Right lobe of liver (tissue), 4 donors: ENCODE results near the gene LDLRAD3.

Source experiments
- CTCF ChIP-seq, 4 donors: fragments of 200-600 bp in 3 of 4; fragments of 450-650 bp in 1 of 4; IDR thresholded peaks; one replicate each; pipeline versions ENCODE4 v1.5.1 to v1.8.0; 2016 to 2022; ENCODE audit warnings: antibody characterized with exemption in 4 of 4, mild to moderate bottlenecking in 2 of 4
- POLR2A ChIP-seq: fragments of 450-650 bp; IDR thresholded peaks from one replicate; pipeline ENCODE4 v1.6.1; 2017; ENCODE audit warnings: antibody characterized with exemption, mild to moderate bottlenecking
- donor health status: DM: no; HTN: no; CAD: no.
- donor health status: DM: no; HTN: no; CAD: no.
- donor health status: DM: no; HTN: yes; CAD: no.

DNA sequence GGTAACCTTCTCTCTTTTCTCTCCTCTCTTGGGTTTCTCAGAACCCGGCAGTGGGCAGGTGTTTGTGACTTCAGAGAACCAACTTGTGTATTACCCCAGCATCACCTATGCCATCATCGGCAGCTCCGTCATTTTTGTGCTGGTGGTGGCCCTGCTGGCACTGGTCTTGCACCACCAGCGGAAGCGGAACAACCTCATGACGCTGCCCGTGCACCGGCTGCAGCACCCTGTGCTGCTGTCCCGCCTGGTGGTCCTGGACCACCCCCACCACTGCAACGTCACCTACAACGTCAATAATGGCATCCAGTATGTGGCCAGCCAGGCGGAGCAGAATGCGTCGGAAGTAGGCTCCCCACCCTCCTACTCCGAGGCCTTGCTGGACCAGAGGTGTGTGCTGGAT is 283.2 kb downstream of the LDLRAD3 start:
- no peak for TF ChIP-seq CTCF (IDR thresholded peaks at IDR 0.05)
- TF ChIP-seq POLR2A, result no peak
